NCI-H345 (cell line): ENCODE measurements around the gene B4GALT7.
"Not testable (repeated sequence)": the region's sequence is repeated elsewhere in the genome, so short reads cannot be mapped to it uniquely, and the experiment has no call there.

Source experiments
- DNase-seq: peaks from one replicate; lab custom pipeline; 2025; lab: John Stamatoyannopoulos, UW

B4GALT7 gene

DNA sequence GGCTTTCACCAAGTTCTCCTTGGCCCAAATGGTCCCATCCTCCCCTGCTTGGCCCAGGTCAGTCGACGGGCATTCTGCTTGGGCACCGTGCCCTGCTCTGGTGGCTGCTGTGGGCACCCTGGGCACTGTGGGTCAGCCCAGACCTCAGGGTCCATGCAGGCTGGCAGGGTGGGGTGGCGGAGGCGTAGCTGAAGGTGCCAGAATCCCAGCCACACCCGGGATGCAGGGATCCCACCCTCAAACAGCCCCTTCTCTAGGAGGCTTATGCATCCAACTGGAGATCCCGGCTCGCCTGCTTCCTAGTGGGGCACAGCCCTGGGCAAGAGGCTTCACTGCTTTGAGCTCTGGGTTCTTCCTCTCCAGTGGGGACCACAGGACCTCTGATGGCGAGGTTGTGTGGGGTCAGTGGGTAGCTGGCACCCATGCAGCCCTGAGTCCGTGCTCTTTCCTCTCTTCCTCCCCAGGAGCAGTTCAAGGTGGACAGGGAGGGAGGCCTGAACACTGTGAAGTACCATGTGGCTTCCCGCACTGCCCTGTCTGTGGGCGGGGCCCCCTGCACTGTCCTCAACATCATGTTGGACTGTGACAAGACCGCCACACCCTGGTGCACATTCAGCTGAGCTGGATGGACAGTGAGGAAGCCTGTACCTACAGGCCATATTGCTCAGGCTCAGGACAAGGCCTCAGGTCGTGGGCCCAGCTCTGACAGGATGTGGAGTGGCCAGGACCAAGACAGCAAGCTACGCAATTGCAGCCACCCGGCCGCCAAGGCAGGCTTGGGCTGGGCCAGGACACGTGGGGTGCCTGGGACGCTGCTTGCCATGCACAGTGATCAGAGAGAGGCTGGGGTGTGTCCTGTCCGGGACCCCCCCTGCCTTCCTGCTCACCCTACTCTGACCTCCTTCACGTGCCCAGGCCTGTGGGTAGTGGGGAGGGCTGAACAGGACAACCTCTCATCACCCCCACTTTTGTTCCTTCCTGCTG lies 9.4 kb downstream of the B4GALT7 start:
- no peak for DNase-seq

DNA sequence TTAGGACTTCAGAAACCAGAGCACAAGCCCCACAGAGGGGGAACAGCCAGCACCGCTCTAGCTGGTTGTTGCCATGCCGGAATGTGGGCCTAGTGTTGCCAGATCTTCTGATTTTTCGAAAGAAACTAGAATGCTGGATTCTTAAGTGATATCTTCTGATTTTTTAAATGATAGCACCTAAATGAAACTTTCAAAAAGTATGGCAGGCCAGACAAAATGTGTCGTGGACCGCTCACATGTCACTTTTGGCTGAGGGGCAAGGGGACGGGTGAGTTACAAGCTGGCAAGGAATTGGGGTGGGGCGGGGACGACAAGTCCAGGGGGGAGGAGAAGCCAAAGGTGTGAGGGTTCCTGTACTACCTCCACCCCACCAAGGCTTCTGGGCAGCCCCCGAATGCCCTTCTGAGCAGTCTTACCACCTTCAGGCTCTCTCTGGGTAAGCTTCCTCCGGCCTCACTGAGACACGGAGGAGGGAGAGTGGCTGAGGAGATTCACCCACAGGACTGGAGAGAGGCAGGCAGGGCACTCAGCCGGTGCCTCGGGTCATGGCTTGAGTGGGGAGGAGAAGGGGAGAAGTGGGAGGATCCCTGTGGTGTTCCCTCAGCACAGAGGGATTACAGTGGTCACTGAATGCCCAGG lies 10.3 kb downstream of the B4GALT7 start:
- DNase-seq = no peak

DNA sequence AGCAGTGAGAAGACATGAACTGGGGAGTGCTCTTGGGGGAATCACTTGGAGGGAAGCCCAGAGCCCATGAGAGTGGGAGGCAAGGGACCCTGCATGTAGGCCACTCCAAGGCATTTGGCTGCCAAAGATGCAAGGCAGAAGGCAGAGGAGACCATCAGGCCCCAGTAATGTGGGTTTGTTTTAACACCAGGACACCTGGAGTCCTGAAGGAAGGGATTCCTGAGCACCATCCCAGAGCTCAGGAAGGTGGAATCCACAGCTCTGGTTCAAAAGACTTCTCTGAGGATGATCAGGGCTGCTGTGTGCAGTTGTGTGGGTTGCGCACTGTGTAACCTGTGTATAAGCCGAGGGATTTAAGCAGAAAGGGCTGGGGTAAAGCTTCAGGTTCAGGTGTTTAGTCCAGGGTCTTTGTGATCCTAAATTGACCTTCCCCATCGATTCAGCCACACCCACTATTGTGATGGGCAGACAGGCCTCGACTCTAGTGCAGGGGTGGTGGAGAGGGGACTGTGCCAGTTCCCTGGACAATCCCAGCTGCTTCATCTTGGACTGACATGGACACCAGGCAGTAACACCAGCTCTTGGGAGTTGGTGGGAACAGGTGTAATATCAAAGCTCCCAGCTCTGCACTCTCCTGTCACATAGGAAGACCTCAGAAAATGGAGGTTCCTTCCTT lies 11.0 kb downstream of the B4GALT7 start:
- no peak for DNase-seq

DNA sequence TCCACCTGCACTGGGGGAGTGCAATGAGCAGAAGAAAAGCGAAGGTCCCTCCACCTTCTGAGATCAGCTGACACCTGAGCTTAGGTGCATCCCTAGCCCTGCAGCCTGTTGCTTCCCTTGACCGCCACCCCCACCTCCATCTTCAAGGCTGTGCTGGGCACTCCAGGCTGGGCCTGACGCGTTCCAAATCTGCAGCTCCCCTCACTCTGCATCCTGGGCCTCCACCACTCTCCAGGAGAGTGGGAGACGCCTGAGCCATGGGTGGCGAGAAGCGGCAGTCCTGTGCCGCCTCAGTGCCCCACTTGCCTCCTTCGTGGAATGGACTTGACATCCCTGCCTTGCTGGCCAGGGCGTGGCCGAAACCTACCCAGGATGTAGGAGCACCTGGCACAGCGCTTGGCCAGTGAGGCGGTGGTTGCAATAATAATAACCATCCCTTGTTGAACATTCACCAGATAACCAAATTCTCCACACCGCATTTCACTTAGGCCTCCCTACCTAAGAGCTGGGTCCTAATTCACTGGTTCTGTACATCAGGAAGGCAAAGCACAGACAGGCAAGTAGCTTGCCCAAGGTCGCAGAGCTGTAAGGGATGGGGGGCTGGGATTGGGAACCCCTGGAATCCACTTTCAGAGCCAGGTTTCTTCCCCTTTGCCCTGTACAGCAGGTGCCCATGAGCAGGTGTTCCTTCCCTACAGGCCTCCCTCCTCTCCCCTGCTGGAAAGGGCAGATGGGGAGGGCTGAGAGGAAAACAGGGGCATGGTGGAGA lies 11.7 kb downstream of the B4GALT7 start:
- DNase-seq = no peak

DNA sequence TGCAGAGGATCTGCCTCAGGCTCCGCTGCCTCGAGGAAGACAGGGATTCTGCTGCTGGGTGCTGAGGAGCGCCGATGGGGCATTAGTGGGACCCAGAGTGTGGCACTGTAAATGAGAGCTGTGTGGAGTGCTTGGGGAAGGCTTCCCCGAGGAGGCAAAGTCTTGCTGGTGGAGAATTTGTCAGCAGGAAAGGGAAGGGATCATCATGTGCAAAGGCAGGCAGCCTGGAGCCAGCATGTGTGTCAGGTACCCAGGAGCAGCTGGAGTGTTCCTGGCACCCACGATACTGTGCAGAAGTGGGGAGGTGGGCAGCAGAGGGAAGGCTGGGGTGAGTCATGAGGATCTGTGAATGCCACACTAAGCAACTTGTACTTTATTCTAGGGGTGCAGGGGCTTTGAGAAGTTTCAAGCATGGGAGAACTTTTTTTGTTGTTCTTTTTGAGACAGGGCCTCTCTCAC lies 12.3 kb downstream of the B4GALT7 start:
- DNase-seq = no peak

DNA sequence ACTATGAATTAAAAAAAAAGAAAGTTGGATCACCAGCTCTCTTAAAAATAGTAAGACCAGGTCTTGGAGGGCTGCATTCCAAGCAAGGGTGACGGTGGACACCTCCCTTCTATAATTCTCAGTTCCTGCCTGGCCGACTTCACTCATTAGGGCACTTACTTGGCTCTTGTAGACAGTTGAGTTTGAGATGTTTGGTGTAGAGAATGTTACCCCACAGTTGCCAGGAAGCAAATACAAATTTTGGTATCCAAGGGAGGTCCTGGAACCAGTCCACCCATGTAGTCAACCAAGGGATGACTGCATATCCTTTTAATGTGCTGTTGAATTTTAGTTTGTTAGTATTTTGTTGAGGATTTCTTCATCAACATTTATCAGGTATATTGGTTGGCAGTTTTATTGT lies 20.6 kb downstream of the B4GALT7 start:
- no peak for DNase-seq

DNA sequence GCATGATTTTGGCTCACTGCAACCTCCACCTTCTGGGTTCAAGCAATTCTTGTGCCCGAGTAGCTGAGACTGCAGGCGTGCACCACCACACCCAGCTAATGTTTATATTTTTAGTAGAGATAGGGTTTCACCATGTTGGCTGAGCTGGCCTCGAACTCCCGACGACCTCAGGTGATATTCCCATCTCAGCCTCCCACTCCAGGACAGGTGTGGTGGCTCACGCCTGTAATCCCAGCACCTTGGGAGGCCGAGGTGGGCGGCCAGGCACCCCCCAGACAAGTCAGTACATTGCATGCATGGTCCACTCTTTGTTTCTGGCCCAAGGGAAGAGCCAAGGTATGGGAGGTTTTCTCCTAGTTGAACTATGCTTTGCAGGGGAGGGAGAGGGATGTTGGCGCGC lies 24.2 kb downstream of the B4GALT7 start:
- not testable (repeated sequence) for DNase-seq

DNA sequence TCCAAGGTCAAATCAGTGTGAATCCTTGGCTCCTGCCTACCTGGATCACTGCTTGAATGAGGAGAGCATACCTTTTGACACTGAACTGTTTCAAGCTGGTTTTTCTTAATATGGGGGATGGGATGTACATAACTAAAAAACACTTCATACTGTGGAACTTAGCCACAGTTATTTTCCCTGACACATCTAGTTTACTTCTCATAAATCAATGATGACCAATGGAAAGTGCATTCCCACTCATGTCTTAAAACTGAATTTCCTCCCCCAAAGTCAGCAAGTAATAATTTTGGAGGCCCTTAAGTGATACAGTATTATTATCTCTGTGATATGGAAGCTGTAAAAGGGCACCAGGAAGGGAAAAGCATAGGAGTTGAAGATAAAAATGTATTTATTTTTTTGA lies 30.3 kb downstream of the B4GALT7 start:
- DNase-seq = not testable (repeated sequence)

DNA sequence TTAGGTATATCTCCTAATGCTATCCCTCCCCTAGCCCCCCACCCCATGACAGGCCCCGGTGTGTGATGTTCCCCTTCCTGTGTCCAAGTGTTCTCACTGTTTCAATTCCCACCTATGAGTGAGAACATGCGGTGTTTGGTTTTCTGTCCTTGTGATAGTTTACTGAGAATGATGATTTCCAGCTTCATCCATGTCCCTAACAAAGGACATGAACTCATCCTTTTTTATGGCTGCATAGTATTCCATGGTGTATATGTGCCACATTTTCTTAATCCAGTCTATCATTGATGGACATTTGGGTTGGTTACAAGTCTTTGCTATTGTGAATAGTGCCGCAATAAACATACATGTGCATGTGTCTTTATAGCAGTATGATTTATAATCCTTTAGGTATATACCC lies 35.0 kb downstream of the B4GALT7 start:
- not testable (repeated sequence) for DNase-seq

DNA sequence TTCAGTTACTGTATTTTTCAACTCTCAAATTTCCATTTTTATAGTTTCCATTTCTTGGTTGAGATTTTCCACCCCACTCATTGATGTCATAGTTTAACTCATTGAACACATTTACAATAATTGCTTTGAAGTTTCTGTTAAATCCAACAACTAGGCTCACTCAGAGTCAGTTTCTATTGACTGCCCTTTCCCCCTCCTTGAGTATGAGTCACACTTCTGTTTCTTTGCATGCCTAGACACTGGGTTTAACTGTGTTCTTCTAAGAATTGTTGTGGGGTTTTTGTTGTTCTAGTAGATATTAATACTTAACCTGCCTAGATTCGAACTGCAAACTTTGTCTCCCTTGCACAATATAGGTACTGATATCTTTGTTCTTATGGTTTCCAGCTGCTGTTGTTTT lies 45.5 kb downstream of the B4GALT7 start:
- DNase-seq = not testable (repeated sequence)

DNA sequence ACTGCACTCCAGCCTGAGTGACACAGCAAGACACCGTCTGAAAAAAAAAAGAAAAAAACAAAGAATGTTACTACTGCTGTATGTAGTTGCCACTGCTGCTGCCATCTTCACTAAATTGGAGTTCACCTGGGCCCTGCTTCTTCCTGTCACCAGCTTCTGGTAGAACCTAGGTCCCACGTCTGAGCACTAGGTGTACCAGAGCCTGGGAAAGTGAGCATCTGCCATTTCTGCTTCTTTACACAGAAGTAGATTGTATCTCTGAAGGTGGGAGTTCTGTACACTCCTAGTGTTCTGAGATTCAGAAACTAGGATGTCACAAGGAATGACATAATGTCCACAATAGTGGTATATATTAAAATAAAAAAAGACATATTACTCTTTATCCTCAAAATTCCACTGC lies 51.3 kb downstream of the B4GALT7 start:
- DNase-seq = not testable (repeated sequence)

DNA sequence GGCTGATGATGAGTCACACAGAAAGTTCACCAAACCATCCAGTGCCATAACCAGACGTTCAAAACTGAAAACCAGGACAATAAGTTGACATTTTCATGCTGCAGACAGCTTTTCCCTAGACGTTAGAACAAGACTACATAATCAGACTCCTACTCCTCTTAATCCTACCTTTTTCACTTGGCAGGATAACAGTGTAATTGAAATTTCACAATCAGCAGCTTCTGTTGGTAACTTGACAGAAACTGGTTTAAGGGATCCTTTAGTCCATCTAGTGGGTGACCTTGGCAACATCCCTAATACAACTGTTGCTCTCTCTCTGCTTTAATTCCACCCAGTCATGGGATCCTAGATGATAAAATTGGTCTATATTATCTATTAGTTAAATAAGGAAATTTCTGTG lies 57.9 kb downstream of the B4GALT7 start:
- DNase-seq = not testable (repeated sequence)

DNA sequence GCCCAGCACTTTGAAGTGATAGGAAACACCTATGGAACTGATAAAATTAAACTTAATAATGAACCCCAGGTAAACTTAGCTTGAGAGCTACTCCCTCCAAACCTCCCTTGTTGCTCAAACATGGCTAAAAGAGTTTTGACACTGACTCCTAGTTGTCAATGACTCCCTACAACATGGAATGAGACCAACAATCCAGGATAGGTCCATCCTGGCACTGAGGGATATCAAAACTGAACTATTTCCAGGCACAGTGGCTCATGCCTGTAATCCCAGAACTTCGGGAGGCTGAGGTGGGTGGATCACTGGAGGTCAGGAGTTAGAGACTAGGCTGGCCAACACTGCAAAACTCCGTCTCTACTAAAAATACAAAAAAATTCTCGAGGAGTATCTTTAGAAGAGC lies 58.6 kb downstream of the B4GALT7 start:
- DNase-seq = not testable (repeated sequence)
